ENCODE results near the gene TCAP.

Gene TCAP

DNA sequence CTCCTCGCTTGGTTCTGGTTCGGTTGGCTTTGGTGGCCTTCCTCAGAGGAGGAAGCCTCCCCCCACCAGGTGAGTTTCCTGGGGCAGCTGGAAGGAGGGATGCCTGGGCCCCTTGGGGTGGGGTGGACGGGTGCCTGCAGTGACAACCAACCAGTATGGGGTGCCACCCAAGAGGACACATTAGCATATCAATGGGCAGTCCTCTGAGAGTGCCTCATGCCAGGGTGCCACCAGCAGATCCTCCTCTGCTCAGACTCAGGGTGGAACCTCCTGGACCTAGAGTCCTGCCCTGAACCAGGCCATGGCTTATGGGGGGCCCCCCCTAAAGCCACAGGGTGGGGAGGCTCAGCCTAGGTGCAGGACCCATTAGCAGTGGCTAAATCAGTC, 35.7 kb upstream of the TCAP start:
- DNase-seq: no peak

GRCh38 chr17:39629898-39630297, 35.3 kb upstream of the TCAP start:
- DNase-seq: no peak

GRCh38 chr17:39631403-39631802, 33.7 kb upstream of the TCAP start:
- DNase-seq: no peak

- no peak for DNase-seq
These were observed 32.8 kb upstream of the TCAP start for GRCh38 chr17:39632153-39632941.

DNA sequence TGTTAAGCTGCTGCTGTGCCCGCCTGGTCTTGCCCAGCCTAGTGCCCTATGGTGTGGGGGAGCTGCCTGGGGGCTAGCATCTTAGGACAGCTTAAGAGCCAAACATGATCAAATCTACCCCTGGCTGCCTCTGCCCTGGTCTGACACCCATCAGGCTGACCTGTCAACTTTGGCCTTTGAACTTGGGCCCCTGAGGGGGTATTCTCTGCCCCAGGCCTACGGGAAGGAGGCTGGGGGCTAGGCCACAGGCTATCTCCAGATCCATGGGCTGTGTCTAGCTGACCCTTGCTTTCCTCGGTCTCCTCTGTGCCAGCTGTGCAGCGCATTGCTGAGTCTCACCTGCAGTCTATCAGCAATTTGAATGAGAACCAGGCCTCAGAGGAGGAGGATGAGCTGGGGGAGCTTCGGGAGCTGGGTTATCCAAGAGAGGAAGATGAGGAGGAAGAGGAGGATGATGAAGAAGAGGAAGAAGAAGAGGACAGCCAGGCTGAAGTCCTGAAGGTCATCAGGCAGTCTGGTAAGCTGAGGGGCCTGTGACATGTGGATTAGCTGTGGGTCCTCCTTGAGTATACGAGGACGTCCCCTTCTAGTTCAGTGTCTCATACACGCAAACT, 31.5 kb upstream of the TCAP start:
- DNase-seq: no peak

DNA sequence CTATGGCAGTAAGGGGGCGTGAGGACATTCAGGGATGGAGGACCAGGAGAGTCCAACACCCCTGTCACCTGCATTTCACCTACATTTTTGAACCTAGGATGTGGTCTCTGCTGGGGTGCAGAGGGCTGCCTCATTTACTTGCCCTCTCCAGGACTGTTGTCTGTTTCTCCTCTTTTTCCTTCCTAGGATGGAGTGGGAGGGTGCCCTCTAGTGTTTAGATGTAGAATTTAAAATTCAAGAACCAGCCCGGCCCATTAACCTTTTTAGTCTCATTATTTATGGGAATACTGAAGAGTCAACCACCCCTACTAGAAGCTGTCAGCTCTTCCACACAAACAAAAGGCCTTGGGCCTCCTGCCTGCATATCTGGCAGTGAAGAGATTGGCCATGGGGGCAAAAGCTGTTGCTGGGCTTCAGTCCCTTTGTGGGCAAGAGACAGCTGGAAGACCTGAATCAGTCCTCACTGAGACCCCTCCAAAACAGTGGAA, 30.7 kb upstream of the TCAP start:
- DNase-seq: no peak

- DNase-seq: no peak
These were observed 29.5 kb upstream of the TCAP start for GRCh38 chr17:39635614-39636176.

DNA sequence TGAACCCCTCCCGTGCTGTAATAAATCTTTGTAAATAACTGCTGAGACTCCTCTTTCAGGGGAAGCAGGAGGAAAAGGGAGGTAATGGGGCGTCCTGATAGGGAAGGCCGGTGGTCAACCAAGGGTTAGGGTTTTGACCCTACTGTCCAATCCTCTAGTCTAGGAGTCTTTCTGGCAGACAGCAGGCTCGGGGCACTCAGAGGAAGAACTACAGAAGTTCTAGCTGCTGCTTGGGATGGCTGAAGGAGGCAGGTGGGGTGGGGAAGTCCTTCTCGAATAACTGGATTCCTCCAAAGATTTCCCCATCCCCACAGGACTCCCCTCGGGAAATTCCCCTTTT, 28.6 kb upstream of the TCAP start:
- no peak for DNase-seq

DNA sequence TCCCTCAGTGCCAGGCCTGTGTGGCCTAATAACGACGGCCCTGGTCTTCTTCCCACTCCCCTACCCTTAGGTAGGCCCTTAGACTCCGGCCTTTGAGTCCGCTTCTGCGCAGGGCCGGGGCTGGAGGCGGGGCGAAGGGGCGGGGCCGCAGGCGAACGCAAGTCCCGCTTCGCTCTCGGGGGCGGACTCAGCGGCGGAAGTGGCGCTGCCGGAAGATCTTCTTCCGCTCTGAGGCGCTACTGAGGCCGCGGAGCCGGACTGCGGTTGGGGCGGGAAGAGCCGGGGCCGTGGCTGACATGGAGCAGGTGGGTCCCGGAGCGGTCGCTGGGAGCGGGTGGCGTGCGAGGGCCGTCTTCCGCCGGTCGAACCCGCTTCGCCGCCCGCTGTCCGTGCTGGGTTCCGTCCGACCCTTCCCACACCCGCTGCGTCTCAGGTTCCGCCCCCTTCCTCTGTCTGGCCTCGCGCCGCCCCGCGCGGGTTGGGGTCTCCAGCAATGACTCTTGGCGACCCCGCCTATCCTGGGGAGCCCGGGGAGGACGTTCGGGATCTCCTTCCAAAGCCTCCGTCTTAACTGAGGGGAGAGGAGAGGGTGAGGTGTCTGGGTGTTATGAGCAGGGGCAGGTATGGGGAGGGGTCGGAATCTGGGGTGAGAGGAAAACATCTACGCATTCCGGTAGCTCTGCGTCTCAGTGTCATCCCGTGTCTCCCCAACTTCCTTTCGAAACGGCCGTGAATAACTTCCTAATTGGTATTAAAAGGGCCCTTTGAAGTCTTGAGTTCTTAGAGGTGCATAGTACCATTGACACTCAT, 28.0 kb upstream of the TCAP start, which contains the start of gene STARD3:
STARD3 (plus strand) TSS at position 218 of the 810 bp plus-strand sequence. CDS start 16,388 bp downstream, outside the sequence.
- peak; percentile 93 for DNase-seq

GRCh38 chr17:39638317-39638716, 26.8 kb upstream of the TCAP start:
- DNase-seq: no peak

DNA sequence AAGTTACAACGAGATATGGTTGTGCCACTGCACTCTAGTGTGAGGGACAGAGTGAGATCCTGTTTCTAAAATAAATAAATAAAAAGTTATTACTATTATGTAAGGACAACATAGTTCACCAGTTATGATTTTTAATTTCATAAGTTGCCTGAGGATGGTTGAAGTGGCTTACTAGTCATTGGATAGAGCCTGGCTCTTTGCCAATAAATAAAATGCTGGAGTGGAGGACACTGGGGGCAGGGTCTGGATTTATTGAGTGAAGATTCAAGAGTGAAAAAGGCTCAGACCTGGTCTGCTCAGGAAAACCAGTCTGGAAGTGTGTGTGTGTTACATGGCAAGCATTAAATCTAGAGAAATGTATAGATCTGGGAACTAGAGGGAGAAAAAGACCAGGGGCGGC, 26.1 kb upstream of the TCAP start:
- DNase-seq: no peak

GRCh38 chr17:39639566-39640458, 25.3 kb upstream of the TCAP start:
- DNase-seq: no peak

DNA sequence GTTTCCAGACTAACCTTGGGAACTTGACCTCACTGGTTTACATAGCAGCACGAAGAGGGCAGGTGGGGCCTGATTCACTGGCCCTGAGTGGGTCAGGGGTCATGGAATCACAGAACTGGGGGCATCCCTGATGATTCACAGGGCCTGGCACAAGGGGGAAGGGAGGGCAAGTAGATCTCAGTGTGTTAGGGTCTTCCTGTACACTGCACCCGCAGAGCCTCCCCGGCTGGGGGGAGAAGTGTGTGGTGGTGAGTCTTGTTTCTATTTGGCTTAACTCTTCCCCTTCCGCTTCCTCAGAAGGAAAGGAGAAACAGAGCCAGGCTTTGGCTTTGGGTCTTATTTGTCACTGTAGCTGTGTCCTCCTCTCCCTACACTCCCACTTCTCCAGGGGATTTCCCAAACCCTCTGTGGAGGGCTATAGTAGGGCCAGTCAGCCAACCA, 24.5 kb upstream of the TCAP start:
- DNase-seq: no peak

DNA sequence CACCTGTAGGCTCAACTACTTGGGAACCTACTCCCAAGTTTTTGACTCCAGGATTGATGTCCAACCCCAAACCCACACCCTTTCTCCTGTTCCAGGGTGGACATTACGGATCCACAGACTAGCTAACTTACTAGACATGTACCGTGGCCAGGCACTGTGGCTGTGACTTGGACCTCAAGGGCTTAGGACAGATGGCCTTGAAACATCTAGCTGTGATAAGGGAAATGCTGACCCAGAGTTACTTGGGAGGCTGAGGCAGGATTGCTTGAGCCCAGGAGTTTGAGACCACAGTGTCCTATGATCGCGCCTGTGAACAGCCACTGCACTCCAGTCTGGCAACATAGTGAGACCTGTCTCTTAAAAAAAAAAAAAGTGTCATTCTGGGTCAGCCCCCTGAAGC, 24.1 kb upstream of the TCAP start:
- no peak for DNase-seq

- no peak for DNase-seq
These were observed 23.3 kb upstream of the TCAP start for GRCh38 chr17:39641883-39642282.

- DNase-seq: no peak
These were observed 22.7 kb upstream of the TCAP start for GRCh38 chr17:39642291-39643074.

GRCh38 chr17:39643271-39643670, 21.9 kb upstream of the TCAP start:
- no peak for DNase-seq

DNA sequence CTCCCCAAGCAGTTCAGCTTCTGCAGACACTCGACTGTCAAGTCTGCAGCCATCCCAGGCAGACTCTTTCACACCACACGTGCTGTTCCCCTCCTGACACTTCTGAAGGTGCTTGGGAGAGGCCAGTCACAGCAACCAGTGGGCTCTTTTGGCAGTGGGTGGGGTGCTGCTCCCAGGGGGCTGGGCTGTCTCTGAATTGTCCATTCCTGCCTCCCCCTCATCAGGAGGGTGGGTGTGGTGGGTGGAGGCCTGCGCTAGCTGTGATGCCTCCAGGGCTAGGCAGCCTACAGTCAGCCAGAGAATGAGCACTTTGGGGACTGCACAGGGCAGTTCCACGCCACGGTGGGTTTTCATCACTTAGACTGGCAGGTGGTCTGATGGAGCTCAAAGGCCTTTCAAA, 17.9 kb upstream of the TCAP start:
- no peak for DNase-seq

DNA sequence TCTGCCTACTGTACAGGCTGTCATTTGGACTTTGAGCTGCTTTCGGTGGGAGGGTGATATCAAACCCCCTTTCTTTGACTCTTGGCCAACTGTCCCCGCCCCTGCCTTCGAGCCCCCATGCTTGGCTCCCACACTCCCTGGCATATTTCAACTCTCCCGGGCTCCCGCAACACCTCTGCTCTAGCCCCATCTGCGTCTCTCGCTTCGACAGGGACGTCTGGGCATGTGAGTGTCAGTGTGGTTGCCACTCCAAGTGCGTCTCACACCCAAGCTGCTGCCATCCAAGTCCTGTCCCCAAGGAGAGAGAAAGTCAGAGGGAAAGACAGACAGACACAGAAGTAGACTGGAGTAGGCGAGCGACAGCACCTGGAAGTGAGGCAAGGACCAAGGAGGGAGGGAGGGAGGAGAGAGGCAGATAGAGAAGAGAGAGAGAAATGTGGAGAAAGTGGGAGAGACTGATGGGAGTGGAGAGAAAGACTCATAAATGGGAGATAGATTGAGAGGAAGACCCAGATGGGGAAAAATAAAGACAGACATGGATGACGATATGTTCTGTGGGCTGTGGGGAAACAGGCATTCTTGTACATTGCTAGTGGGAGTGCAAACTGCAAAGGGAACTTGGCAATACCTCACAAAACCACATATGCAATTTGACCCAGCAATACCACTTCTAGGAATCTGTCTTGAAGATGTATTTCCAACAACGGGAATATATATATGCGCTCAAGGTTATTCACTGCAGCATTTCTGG, 16.4 kb upstream of the TCAP start:
- DNase-seq: no peak

DNA sequence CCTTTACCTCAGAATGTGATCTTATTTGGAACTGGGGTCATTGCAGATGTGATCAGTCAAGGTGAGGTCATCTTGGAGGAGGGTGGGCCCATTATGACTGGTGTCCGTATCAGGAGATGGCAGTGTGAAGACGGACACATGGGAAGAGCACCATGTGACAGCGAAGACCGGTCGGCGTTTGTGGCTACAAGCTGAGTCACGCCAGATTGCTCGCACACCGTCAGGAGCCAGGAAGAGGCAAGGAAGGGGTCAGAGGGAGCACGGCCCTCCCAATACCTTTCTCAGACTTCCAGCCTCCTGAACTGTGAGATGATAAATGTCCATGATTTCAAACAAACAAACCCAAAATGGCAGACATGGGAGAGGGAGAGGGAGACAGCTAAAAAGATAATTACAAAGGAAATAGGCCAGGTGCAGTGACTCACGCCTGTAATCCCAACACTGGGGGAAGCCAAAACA, 15.0 kb upstream of the TCAP start:
- no peak for DNase-seq
